GM20000 (cell line): ENCODE measurements around the gene CD96.

Source experiments
- DNase-seq: peaks from one replicate; pipeline ENCODE4 v3.0.0; 2012; ENCODE audit warnings: low spot score
- CTCF ChIP-seq: IDR thresholded peaks from 2 replicates; pipeline ENCODE4 v1.5.1; 2012; ENCODE audit warnings: mild to moderate bottlenecking, control low read depth; ENCODE audit errors: extremely low read depth, missing control alignments

CD96 gene

GRCh38 chr3:111541911-111542483 lies at the start of gene CD96:
TSS of gene CD96 (plus strand) at chr3:111542197. CDS start at chr3:111542249, 52 bp downstream.
- DNase-seq, result peak; percentile 22
- TF ChIP-seq CTCF, result no peak

GRCh38 chr3:111493276-111493675 lies 48.7 kb upstream of the CD96 start:
- no peak for TF ChIP-seq CTCF
- DNase-seq, result no peak

GRCh38 chr3:111496894-111497559 lies 45.0 kb upstream of the CD96 start:
- DNase-seq, result no peak
- TF ChIP-seq CTCF, result no peak

GRCh38 chr3:111498022-111498421 lies 44.0 kb upstream of the CD96 start:
- no peak for TF ChIP-seq CTCF
- no peak for DNase-seq

GRCh38 chr3:111506435-111506834 lies 35.6 kb upstream of the CD96 start:
- TF ChIP-seq CTCF, result no peak
- DNase-seq, result no peak

- DNase-seq, result no peak
- TF ChIP-seq CTCF, result no peak
Observed at GRCh38 chr3:111509308-111509707, 32.7 kb upstream of the CD96 start.

GRCh38 chr3:111517801-111518200 lies 24.2 kb upstream of the CD96 start:
- TF ChIP-seq CTCF, result no peak
- no peak for DNase-seq
